ENCODE results near the gene METTL6.

DNA sequence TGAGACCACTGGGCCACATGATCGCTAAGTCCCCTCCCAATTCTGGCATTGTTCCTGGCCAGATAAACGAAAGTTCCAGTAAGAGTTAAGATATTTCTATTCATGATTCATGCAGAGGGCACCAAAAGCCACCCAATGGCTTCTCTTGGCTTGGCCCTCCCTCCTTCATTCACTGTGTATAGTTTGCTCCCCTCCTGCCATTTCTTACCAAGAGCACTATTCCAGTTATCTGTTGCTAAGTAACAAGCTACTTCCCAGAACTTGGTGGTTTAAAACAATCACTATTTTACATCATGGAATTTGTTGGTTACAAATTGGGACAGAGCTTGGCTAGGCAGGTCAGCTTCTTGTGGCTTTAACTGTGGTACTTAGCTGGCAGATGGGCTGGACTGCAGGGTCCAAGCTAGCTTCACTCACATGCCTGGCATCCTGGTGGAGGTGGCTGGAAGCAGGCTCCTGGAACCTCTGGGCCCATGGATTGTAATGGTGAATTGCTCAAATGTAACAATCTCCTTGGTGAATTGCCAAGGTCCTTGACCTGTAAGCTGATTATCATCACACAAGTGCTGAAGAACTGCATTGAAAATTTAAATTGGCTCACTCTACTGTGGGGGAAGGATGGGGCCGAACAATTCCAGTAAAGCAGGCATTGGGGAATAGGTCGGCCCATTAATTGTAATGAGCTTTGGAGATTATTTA, 16.6 kb upstream of the METTL6 start:
- TF ChIP-seq, protein P1, sequence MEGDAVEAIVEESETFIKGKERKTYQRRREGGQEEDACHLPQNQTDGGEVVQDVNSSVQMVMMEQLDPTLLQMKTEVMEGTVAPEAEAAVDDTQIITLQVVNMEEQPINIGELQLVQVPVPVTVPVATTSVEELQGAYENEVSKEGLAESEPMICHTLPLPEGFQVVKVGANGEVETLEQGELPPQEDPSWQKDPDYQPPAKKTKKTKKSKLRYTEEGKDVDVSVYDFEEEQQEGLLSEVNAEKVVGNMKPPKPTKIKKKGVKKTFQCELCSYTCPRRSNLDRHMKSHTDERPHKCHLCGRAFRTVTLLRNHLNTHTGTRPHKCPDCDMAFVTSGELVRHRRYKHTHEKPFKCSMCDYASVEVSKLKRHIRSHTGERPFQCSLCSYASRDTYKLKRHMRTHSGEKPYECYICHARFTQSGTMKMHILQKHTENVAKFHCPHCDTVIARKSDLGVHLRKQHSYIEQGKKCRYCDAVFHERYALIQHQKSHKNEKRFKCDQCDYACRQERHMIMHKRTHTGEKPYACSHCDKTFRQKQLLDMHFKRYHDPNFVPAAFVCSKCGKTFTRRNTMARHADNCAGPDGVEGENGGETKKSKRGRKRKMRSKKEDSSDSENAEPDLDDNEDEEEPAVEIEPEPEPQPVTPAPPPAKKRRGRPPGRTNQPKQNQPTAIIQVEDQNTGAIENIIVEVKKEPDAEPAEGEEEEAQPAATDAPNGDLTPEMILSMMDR (IDR thresholded peaks at IDR 0.05; ENCODE audit: low read length), result no peak
- no peak for TF ChIP-seq EZH2 (optimal IDR thresholded peaks at IDR 0.05; ENCODE audit: low read depth, low read length)
